Subcutaneous adipose tissue (tissue), 4 donors: ENCODE measurements around the gene SPECC1L. TPM values are rescaled to one million over a fixed set of nuclear protein-coding genes. Genes with fewer than 3 reads are reported as not detected.

Source experiments
- CTCF ChIP-seq: fragments of 450-650 bp; IDR thresholded peaks from one replicate; pipeline ENCODE4 v1.5.1; 2016; ENCODE audit warnings: low read depth, mild to moderate bottlenecking, control low read depth, antibody characterized with exemption, moderate library complexity
- total RNA-seq, 4 donors: library from RNA; depleted of rRNA; stranded (reverse); fragments of >200 nt; gene quantifications; one replicate each; pipeline ENCODE4 v1.1.0, GENCODE V29; 2016

The SPECC1L gene
- total RNA-seq, 4 donors from 2014 or later = 30.8 to 44.3 (median 38.4) TPM

GRCh38 chr22:24430431-24431308 is 160.0 kb downstream of the SPECC1L start:
- no peak for TF ChIP-seq CTCF

GRCh38 chr22:24431309-24432034 is 160.8 kb downstream of the SPECC1L start:
- TF ChIP-seq CTCF = no peak

- TF ChIP-seq CTCF = no peak
Measured at GRCh38 chr22:24432059-24432853, 161.6 kb downstream of the SPECC1L start.

GRCh38 chr22:24433001-24433827 is 162.6 kb downstream of the SPECC1L start:
- no peak for TF ChIP-seq CTCF

- TF ChIP-seq CTCF = no peak
Measured at GRCh38 chr22:24433828-24434470, 163.3 kb downstream of the SPECC1L start.

- no peak for TF ChIP-seq CTCF
Measured at GRCh38 chr22:24434471-24435322, 164.1 kb downstream of the SPECC1L start.
